H54 (cell line): ENCODE data around the gene BBS1.

Source experiments
- DNase-seq: peaks from one replicate; pipeline ENCODE4 v3.0.0; 2011; ENCODE audit warnings: low spot score, mixed read lengths; ENCODE audit not compliant: insufficient read length
- FAIRE-seq: peaks from 3 replicates; lab custom pipeline; 2011; peaks lifted over from hg19 to GRCh38; lab: Jason Lieb, UNC
- POLR2A ChIP-seq: IDR thresholded peaks from 2 replicates; pipeline ENCODE4 v1.6.1; 2011; ENCODE audit warnings: low read depth, mild to moderate bottlenecking, low read length

BBS1 gene

GRCh38 chr11:66545701-66546367 lies 35.4 kb downstream of the BBS1 start, which contains the start of gene ZDHHC24:
Gene ZDHHC24 (minus strand): TSS chr11:66546048. CDS start chr11:66546003, 45 bp downstream.
- peak; percentile 92 for TF ChIP-seq POLR2A
- FAIRE-seq, result no peak
- peak; percentile 99 for DNase-seq

GRCh38 chr11:66546368-66546965 lies 36.0 kb downstream of the BBS1 start, which contains the start of gene ACTN3:
Gene ACTN3 (plus strand): TSS chr11:66546903. CDS start chr11:66546938, 35 bp downstream.
- DNase-seq (no peak), FAIRE-seq (no peak)
- TF ChIP-seq POLR2A, result no peak

GRCh38 chr11:66546966-66547661 lies 36.7 kb downstream of the BBS1 start:
- TF ChIP-seq POLR2A, result no peak
- no peak for FAIRE-seq

GRCh38 chr11:66547662-66548009 lies 37.2 kb downstream of the BBS1 start:
- FAIRE-seq (no peak), DNase-seq (no peak)
- no peak for TF ChIP-seq POLR2A

More at GRCh38 chr11:66546966-66547661, 36.7 kb downstream of the BBS1 start:
- no peak for DNase-seq

- no peak for DNase-seq
- no peak for TF ChIP-seq POLR2A
- no peak for FAIRE-seq
Observed at GRCh38 chr11:66548041-66548440, 37.6 kb downstream of the BBS1 start.

DNA sequence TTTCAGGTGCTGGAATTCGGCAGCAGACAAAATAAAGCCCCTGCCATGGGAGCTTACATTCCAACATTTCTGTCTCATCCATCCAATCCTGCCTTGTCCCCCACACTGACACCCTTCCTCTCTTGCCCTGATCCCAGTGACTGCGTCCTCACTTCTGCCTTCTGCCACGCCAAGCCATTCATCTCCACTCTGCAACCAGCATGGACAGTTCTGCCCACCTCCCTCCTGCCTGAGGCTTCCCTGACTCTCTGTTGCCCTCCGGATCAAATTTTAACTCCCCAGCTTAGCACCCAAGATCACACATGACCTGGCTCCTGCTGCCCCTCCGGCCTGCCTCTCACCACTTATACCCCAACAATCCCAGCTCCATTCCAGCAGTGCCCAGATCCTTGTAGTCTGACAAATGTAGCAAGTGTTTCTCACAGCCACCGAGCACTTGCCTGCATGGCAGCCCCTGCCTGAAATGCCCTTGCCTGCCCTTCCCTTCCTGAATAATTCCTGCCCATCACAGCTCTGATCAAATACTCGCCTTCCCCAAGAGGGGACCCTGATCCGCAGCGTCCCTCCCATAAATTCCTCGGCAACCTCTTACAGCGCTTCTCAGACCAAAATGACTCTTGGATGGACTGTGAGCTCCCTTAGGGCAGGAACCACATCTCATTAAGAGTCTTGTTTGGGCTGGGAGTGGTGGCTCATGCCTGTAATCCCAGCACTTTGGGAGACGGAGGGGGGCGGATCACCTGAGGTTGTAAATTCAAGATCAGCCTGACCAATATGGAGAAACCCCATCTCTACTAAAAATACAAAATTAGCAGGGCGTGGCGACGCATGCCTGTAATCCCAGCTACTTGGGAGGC lies 38.6 kb downstream of the BBS1 start:
- TF ChIP-seq POLR2A, result no peak
- FAIRE-seq, result no peak
- DNase-seq, result no peak

DNA sequence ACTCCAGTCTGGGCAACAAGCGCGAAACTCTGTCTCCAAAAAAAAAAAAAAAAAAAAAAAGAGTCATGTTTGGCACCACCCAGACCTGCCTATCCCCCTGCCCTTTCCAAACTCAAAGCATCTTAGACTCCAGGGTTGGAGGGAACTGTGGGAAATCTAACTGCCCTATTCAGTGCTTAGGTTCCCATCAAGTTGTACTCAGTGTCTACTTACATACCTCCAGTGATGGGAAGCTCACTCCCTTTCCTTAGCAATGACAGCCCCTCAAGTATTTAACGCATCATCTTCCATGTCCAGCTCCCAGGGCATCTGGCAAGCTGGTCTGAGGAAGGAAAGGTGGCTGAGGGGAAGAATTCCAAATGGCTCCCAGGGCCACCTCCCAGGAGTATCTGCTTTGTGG lies 39.3 kb downstream of the BBS1 start:
- FAIRE-seq, result no peak

DNA sequence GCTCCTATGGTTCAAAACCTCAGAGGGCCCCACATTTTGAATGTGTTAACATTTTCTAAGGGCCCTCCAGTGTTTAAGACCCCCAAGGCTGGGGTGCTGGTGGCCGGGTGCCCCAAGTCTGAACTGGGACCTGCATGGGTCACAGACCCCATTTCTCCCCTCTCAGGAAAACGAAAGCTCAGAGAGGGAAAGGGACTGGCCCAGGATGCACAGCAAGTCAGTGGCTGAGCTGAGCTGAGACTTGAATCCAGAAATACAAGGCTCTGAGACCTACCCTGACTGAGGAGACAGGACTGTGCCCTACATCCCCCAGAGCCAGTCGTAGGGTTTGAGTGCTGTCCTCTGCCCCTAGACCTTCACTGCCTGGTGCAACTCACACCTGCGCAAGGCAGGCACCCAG lies 40.5 kb downstream of the BBS1 start:
- no peak for FAIRE-seq
- no peak for DNase-seq
- no peak for TF ChIP-seq POLR2A

More for the DNA sequence above, 39.3 kb downstream of the BBS1 start:
- no peak for TF ChIP-seq POLR2A
- DNase-seq, result no peak

GRCh38 chr11:66554602-66555001 lies 44.2 kb downstream of the BBS1 start:
- no peak for TF ChIP-seq POLR2A
- no peak for DNase-seq
- no peak for FAIRE-seq

GRCh38 chr11:66555416-66555815 lies 45.0 kb downstream of the BBS1 start:
- DNase-seq (no peak), FAIRE-seq (no peak)
- no peak for TF ChIP-seq POLR2A

DNA sequence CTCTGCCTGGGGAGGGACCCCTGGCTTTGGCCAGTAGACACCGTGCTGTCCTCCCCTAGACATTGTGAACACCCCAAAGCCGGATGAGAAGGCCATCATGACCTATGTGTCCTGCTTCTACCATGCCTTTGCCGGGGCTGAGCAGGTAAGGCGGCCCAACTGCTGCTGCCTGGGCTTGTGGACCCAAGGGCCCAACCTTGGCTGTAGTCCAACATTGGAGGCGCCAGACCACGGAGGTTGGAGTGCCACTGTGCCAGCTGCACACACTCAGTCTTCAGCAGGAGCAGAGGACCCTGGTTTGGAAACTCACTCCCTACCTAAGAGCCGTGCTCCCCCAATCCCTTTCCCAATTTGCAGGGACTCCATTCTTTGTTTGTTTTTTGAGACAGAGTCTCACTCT lies 45.7 kb downstream of the BBS1 start:
- no peak for FAIRE-seq
- DNase-seq, result no peak
- no peak for TF ChIP-seq POLR2A

DNA sequence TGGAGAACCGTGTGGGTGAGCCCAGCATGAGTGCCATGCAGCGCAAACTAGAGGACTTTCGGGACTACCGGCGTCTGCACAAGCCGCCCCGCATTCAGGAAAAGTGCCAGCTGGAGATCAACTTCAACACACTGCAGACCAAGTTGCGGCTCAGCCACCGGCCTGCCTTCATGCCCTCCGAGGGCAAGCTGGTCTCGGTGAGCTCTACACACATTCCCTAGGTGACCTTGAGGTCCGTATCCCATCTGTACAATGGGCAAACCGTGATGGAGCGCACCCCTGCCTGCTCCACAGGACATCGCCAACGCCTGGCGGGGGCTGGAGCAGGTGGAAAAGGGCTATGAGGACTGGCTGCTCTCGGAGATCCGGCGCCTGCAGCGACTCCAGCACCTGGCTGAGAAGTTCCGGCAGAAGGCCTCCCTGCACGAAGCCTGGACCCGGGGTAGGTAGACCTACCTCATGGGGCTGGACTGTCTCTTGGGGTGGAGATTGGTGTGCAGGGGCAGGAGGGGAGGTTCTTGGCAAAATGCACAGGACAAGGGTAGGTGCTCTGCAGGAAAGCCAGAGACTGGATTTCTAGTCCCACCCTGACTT lies 47.4 kb downstream of the BBS1 start:
- TF ChIP-seq POLR2A, result no peak
- FAIRE-seq (no peak), DNase-seq (no peak)
